Astrocyte of the cerebellum (primary cell): ENCODE data around the gene SCRN3.
A peak's percentile ranks its signal among the peaks of the same experiment; 100 is the strongest.
"Not testable (repeated sequence)": the region's sequence is repeated elsewhere in the genome, so short reads cannot be mapped to it uniquely, and the experiment has no call there.

ENCODE experiments used
- DNase-seq: peaks from one replicate; pipeline ENCODE4 v3.0.0-alpha.2; 2011; ENCODE audit warnings: low read depth
- H3K4me3 ChIP-seq: 2 replicates; pipeline ENCODE4 v1.5.1; 2011; ENCODE audit warnings: mild to moderate bottlenecking, low read depth, low read length, moderate library complexity
- in situ Hi-C: cut with HindIII; loops from 2 replicates; pipeline ENCODE4 v1.10.0; 2017; ENCODE audit warnings: low sequenced_read_pairs
- TF ChIP-seq, protein P1 (sequence below): IDR thresholded peaks from 2 replicates; pipeline ENCODE4 v1.5.1; 2012; ENCODE audit warnings: low read length, low read depth, moderate library complexity, mild to moderate bottlenecking; ENCODE audit errors: missing control alignments

The SCRN3 gene, protein sequence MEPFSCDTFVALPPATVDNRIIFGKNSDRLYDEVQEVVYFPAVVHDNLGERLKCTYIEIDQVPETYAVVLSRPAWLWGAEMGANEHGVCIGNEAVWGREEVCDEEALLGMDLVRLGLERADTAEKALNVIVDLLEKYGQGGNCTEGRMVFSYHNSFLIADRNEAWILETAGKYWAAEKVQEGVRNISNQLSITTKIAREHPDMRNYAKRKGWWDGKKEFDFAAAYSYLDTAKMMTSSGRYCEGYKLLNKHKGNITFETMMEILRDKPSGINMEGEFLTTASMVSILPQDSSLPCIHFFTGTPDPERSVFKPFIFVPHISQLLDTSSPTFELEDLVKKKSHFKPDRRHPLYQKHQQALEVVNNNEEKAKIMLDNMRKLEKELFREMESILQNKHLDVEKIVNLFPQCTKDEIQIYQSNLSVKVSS

DNA sequence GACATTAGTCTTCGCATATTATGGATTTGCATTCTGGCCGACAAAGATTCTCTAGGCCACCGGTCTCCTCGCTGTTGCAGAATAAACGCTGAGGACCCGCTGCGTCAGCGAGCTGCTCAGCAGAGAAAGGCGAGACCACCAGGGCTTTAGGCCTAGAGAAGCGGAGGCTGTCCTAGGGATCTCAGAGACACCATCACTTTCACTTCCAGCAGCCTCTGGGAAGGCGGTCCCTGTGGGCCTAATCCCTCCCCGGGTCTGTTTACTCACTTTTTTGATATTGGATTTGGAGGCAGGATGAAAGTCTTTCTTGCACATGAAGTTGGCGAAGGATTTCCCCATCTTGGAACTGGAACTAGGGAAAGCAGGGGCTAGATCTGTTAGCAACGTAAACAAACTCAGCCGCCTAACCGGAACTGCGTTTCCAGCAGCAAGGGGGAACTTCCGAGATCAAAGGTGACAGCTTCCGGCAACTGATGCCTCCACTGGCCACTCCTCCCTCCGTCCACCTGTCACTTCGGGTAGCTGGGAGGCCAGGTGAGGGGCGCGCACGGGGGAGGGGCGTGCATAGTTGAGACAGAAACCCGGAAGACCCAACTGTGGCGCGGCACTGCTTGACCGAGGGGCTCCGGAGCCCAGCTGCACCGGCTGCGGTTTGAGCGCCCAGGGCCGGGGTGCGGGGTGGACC is at the start of gene SCRN3:
Gene SCRN3 (plus strand): TSS at position 447 of the 685 bp plus-strand sequence. CDS start 2,554 bp downstream, outside the sequence.
- H3K4me3 ChIP-seq = peak within 1 kb of the TSS; percentile 77
- in situ Hi-C loops = no loop called here
- peak; percentile 35 for DNase-seq
- TF ChIP-seq, protein P1, sequence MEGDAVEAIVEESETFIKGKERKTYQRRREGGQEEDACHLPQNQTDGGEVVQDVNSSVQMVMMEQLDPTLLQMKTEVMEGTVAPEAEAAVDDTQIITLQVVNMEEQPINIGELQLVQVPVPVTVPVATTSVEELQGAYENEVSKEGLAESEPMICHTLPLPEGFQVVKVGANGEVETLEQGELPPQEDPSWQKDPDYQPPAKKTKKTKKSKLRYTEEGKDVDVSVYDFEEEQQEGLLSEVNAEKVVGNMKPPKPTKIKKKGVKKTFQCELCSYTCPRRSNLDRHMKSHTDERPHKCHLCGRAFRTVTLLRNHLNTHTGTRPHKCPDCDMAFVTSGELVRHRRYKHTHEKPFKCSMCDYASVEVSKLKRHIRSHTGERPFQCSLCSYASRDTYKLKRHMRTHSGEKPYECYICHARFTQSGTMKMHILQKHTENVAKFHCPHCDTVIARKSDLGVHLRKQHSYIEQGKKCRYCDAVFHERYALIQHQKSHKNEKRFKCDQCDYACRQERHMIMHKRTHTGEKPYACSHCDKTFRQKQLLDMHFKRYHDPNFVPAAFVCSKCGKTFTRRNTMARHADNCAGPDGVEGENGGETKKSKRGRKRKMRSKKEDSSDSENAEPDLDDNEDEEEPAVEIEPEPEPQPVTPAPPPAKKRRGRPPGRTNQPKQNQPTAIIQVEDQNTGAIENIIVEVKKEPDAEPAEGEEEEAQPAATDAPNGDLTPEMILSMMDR = no peak

DNA sequence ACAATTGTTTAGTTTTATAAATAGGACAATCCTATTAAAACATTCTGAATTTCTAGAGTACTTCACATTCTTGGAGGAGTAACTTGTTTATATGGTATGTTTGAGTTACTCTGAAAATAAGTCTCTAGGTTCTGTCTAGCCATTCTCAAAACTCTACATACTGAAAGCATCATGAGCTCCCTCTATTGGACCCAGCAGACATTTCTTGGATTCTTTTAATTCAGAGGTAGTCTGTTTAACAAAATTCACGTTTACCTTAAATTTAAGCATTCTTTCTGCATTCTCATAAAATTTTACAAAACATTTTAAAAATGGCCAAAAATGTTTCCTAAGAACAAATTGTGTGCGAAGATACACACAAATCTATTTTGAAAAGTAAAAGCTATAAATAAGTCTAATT is 45.5 kb upstream of the SCRN3 start:
- no peak for DNase-seq
- TF ChIP-seq, protein P1 = peak; percentile 46
- in situ Hi-C loops = no loop called here
- no peak overlapping the region for H3K4me3 ChIP-seq

DNA sequence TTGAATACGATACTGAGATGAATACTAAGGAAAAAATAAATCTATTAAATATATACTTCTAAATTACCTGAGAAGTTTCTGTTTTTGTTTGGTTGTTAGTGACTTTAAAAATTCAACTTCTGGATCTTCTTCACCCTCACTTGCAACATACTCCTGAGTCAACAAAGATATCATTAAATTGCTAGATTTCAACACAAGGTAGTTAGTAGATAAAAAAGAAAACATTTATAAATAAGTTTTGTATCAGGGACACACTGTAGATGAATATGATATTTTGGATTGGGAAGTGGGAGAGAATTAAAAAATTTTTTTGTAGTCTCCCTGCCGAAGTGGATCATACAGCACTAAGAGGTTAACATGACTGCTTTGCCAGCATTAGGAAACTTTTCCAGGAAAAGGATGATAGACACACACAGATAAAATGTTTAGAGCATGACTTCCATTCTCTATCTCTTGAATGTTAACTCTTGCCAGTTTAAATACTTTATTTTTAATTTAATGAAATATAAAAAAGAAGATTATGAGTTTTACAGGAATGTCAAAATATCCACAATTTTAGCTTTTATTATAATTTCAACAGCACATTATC is 44.8 kb upstream of the SCRN3 start:
- H3K4me3 ChIP-seq = no peak overlapping the region
- DNase-seq = no peak
- in situ Hi-C loops = no loop called here
- TF ChIP-seq, protein P1 = no peak

DNA sequence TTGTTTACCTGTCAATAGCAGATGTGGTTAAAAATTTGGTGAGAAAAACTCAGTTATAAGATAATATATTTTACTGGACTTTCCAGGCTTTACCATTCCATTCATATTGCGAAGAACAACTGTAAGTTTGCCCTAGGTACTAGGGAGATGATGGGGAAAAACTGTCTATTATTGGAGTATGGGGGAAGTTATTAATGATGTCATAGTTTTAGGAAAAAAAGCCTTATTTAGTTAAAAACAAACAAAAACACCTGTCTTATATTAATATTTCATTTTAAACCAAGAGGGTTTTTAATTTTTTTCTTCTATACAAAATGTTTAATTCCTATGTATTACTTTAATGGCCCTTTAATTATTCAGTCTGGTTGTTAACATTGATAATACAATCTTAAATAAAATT is 42.5 kb upstream of the SCRN3 start:
- TF ChIP-seq, protein P1 = no peak
- no peak for DNase-seq
- in situ Hi-C loops = no loop called here
- no peak overlapping the region for H3K4me3 ChIP-seq

DNA sequence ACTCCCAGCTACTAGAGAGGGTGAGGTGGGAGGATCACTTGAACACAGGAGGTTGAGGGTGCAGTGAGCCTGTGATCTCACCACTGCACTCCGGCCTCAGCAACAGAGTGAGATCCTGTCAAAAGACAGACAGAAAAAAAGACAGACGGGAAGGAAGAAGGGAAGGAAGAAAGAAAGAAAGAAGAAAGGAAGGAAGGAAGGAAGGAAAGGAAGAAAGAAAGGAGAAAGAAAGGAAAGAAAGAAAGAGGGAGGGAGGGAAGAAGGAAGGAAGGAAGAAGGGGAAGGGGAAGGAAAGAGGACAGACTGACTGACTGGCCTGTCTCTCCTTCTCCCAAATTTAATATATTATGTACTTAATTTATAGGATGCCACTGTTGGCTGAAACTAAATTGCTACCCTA is 39.2 kb upstream of the SCRN3 start:
- TF ChIP-seq, protein P1 = no peak
- in situ Hi-C loops = no loop called here

DNA sequence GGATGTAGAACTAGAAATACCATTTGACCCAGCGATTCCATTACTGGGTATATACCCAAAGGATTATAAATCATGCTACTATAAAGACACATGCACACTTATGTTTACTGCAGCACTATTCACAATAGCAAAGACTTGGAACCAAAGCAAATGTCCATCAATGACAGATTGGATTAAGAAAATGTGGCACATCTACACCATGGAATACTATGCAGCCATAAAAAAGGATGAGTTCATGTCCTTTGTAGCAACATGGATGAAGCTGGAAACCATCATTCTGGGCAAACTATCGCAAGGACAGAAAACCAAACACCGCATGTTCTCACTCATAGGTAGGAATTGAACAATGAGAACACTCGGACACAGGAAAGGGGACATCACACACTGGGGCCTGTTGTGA is 35.9 kb upstream of the SCRN3 start:
- in situ Hi-C loops, DNase-seq, H3K4me3 ChIP-seq: not testable (repeated sequence)

More for the DNA sequence above, 39.2 kb upstream of the SCRN3 start:
- H3K4me3 ChIP-seq = no peak overlapping the region
- DNase-seq = no peak
